Retina (tissue), 1 donor: ENCODE data around the gene C11orf54.
"Not testable (repeated sequence)": the region's sequence is repeated elsewhere in the genome, so short reads cannot be mapped to it uniquely, and the experiment has no call there.

Experiments used
- DNase-seq: peaks from one replicate; pipeline ENCODE4 v3.0.0-alpha.2; 2016

C11orf54 gene

DNA sequence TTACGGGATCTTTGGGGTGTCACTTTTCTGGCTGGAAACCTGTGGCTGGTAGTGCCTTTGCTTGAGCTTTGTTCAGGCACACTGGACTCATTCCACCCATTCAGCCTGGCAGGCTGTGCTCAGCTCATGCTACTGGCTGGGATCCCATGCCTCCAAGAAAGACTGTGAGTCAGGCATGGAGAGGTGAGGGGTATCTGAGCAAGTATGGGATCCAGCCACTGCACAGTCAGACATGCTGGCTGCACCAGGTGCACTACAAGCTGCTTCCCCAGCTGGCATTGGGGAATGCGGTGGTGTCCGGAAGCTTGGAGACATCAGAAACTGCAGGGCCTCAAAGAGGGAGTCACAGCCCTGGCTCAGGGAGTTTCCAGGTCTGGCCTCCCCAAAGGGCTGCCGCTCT, 30.7 kb downstream of the C11orf54 start:
- no peak for DNase-seq

DNA sequence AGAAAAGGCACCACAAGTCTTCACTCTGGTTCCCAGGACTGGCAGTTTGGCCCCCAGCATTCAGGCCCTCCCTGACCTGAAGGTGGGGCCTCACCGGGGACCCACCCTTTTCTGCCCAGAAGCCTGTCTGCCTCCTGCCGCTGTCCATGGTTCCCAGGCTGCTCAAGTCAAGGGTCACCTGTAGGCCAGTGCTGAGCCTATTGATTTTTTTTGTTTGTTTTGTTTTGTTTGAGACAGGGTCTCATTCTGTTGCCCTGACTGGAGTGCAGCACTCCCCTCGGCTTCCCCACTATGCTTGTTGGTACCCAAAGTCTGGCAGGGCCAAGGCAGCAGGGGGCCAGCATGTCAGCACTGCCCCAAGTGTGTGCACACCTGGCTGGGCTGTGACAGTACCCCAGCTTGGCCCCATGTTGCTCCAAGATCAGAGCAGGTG, 31.6 kb downstream of the C11orf54 start:
- DNase-seq: no peak

DNA sequence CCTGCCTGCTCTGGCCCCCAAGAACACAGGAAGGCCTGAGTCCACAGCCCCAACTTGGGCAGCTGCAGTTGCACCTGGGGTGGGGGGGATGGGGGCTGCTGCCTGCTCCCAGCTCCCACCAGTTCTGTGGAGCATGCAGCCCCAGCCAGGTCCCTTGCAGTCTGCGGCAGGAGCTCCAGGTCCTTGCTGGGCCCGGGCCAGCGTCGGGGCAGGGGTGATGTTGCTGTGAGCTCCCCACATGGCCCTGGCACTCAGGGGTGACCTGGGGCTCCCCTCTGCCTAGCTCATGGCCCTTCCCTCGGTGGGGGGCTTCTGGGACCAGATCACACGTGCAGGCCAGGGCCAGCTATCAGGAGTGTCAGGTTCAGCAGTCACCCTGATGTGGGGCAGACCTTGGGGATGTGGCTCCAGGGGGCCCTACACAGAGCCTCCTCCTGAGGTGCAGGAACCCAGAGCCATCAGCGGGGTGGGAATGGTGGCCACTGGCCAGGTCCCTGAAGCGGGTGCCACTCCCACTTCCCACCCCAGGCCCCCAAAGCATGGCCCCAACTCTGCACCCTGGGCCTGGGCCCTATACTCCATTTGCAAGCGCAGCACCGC, 32.2 kb downstream of the C11orf54 start:
- no peak for DNase-seq

GRCh38 chr11:93774560-93774959, 33.1 kb downstream of the C11orf54 start:
- DNase-seq: not testable (repeated sequence)

DNA sequence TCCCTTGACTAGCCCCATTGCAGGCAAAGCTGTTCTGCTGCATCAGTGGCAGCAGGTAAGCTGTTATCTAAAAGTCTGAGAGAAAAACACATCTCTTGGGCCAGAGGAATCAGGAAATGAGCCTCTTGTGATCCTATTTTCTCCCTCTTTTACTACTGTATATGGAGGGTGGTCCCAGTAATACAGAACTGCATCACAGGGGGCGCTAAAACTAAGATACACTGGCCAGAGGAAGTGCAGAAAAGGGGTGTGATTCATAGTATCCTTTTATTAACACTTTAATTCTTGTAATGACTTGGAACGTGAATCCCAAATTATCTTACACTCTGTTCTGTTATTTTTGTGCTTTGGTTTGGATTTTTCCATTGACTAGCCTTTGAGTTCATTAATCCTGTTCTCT, 33.8 kb downstream of the C11orf54 start:
- no peak for DNase-seq

DNA sequence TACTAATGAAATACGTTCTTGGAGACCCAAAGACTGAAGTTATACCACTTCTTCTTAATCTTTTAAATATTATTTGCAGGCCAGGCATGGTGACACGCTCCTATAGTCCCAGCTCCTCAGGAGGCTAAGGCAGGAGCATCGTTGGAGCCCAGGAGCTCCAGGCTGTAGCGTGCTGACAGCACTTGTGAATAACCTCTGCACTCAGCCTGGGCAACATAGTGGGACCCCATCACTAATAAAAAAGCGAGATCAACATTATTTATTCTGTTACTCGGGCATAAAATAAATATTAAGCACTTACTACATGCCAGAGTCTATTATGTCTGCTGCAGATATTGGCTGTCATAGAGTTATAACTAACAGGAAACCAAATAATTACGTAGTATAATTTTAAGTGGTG, 41.9 kb downstream of the C11orf54 start:
- no peak for DNase-seq

DNA sequence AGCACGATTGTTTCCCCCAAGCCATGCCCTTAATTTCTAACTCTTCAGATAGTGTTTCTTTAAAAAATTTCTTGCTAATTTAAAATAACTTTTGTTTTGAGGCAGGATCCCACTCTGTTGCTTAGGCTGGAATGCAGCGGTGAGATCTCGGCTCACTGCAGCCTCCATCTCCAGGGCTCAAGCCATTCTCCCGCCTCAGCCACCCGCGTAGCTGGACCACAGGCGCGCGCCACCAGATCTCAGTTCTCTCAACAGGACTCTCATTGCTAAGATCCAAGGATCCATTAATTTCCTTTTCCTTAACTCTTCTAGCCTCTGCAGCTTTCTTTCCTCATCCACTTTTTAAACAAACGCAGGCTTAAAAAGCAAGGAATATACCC, 42.3 kb downstream of the C11orf54 start:
- no peak for DNase-seq

- peak; percentile 96 for DNase-seq
Observed at GRCh38 chr11:93784145-93784934, 42.9 kb downstream of the C11orf54 start, which contains the start of gene MED17. Gene MED17, plus strand, starts transcription at chr11:93784282. Its CDS starts 232 bp downstream, at chr11:93784514.

DNA sequence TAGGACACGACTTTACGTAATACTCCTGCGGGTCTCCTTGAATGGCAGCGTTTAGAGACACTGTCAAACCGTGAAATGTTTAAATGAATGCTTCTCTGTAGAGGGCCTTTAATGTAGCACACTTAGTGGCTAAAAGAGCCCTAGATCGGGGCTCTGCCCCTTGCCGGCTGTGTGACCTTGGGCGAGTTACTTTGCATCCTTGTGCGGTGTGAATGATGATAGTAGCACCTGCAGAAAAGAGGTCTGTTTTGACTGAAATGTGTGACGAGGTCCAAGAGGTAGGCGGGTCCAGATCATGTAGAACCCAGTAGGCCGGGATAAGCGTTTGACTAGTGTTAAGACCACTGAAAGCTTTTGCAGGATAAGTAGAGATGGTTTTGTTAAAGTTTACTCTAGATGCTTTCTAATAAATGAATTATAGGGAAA, 43.5 kb downstream of the C11orf54 start:
- DNase-seq: no peak

DNA sequence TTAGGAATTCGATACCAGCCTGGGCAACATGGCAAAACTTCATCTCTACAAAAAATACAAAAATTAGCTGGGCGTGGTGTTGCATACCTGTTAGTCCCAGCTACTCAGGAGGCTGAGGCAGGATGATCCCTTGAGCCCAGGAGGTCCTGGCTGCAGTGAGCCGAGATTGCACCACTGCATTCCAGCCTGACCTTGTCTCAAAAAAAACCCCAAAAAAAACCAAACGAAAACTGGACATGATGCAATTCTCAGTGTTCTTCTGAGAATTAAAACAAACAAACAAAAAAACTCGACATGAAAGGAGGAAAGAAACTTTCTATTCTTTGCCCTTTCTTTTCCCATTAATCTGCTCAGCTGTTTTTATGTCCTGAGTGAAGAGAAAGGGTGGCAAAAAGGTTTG, 50.0 kb downstream of the C11orf54 start:
- no peak for DNase-seq

- no peak for DNase-seq
Observed at GRCh38 chr11:93796441-93797231, 55.2 kb downstream of the C11orf54 start.

DNA sequence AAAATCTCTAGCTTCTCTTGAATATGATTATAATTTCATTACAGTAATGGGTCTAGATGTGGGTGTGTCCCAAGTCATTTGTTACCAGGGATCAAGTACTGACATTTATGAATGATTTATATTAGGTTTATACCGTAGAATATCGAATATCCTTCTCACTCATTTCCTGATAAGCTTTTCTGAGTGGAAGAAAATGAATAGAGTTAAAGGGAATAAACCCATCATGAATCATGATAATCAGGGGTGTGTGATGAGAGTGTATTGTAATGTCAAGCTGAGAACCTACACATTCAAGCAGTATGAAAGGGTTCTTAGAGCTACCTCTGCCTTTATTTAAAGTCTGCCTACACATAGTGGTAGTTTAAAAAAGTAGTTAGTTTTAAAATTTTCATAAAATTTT, 59.9 kb downstream of the C11orf54 start:
- no peak for DNase-seq

GRCh38 chr11:93804879-93805278, 63.4 kb downstream of the C11orf54 start:
- no peak for DNase-seq

- DNase-seq: no peak
Observed at GRCh38 chr11:93807980-93808379, 66.5 kb downstream of the C11orf54 start.

- DNase-seq: no peak
Observed at GRCh38 chr11:93813974-93814373, 72.5 kb downstream of the C11orf54 start.
